Activated T-cell treated with anti-CD3 and anti-CD28 coated beads, Interleukin-2, amount 50 U/mL, for 48 hours (primary cell): ENCODE measurements around the gene DEDD2.

Experiments
- DNase-seq, 2 experiments: peaks; one replicate each; pipeline ENCODE4 v3.0.0-alpha.2; 2020

DEDD2 gene

DNA sequence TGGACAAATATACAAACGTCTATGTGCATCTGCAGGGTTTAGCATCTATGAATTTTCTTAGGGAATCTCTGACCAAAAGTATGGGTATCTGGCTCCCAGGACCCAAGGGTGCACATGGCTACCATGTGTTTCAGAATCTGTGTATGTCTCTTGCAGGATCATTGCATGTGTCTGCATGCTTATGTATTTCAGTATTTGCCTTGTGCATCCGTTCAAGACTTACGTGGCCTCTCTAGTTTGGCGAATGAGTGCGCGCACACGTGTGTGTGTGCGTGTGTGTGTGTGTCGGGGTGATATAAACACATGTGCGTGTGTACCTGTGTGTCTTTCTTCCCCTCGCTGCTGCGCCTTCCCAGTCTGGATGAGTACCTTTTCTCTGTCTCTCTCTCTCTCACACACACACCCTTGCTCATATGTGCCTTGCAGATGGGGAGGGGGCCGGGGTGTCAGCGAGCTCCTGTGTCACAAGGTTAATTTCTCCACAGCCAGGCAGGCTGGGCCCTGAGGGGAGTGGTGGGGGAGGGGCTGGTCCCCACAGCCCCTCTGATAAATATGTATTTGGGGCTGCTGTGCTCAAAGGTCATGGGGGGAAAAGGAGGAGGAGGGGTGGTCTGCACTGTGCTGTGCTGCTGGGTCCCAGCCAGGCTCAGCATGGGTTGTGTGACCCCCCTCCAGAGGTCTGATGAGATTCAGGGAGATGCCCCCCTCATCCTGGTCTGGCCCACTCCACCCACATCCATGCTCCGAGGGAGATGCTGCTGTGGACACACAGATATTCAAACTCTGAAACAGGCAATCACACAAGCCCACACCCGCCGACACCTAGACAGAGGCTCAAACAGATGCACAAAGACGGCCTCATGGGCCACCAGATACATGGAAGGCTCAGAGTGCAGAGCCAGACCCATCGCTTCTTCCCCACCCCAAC lies 47.7 kb downstream of the DEDD2 start:
- no peak for DNase-seq

GRCh38 chr19:42168206-42168605 lies 49.3 kb downstream of the DEDD2 start:
- DNase-seq = no peak

- no peak for DNase-seq
Measured at GRCh38 chr19:42166316-42166715, 51.2 kb downstream of the DEDD2 start.

GRCh38 chr19:42165146-42165545 lies 52.3 kb downstream of the DEDD2 start:
- no peak for DNase-seq

- no peak for DNase-seq
Measured at GRCh38 chr19:42161616-42162263, 55.7 kb downstream of the DEDD2 start.

GRCh38 chr19:42159942-42160341 lies 57.5 kb downstream of the DEDD2 start:
- no peak for DNase-seq

- no peak for DNase-seq
Measured at GRCh38 chr19:42158926-42159325, 58.6 kb downstream of the DEDD2 start.

DNA sequence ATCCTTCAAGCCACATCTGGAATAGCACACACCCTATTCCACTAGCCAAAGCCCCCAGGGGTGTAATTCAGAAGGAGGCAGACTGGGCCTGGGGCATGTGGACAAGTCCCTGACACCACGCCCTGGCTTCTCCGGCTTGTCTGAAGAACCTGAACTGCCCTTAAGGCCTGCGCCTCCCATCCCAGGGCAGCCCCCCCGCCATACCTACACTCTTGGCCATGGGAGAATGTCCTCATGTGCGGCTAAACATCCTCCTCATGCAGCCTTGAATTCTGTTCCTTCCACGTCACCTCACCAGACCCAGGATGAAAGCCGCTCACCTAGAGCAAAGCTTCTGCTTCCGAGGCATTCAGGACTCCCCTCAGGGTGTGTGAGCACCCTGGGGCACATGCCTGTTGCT lies 60.9 kb downstream of the DEDD2 start:
- no peak for DNase-seq

- no peak for DNase-seq
Measured at GRCh38 chr19:42155796-42156195, 61.7 kb downstream of the DEDD2 start.

DNA sequence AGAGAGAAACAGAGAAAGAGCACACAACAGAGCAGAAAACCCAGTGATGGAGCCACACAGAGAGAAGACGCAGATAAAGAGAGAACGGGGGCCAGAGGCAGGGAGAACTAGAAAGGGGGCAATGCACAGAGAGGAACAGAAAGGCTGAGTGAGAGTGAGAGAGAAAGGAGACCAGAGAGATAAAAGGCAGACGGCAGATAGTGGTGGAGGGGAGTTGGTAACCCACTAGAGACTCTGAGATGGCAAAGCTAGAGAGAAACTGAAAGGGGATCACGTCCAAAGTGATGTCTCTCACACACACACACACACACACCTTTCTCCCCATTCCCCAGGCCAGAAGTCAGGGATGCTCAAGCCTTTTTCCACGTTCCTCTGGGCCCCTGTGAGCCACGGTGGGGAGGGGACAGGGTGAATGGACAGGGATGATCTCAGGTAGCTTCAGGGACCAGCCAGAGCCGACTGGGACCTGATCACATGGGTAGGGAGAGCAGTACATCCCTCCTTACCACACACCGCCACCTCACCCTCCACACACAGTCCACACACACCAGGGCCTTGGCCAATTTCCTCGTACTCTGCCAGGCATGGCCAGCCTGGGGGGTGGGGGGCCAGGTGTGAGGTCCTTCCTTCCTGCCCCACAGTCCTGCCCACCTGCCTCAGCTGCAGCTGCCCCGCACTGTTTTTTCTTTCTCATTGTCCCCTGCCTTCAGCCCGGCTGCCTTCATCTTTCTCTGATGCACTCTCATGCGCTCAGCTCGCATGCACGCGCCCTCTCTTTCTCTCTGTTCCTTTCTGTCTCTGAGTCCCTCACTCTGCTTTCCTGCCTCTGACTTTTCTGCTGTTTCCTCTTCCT lies 62.8 kb downstream of the DEDD2 start:
- no peak for DNase-seq

- no peak for DNase-seq
Measured at GRCh38 chr19:42153672-42154433, 63.6 kb downstream of the DEDD2 start.

DNA sequence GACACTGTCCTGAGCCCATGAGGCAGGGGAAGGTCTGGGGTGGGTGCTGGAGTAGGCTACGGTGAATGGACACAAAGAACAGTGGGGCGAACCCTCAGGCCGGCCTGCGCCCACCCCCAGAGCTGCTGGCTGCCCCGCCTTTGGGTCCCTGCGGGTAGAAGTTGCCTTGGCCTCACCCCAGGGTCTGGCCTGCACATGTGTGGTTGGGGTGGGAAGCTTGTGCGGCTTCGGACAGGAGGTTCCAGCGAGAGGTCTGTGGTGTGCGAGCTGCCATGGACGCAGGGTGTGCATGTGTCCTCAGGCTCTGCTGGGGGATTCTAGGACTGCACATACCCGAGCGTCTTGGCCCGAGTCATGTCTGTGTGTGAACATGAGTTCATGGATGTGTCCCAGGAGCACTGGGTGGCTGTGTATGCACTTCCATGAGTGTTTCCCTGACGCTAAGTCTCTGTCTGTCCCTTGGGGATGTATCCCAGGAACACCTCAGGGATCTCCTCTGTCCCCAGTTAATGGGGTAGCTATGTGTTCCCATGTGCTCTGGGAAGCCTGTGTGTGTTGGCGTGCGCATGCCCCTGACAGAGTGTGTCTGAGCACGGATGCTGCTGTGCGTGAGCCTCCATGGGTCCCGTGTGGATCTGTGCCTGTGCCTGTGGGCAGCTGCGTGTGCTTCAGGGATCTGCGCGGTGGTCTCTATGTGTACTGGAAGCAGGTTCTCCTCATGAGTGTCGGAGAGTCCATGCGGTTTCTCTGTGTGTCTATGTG lies 64.4 kb downstream of the DEDD2 start:
- DNase-seq = no peak

GRCh38 chr19:42151782-42152684 lies 65.4 kb downstream of the DEDD2 start:
- DNase-seq = no peak

- no peak for DNase-seq
Measured at GRCh38 chr19:42150911-42151361, 66.5 kb downstream of the DEDD2 start.

- DNase-seq = no peak
Measured at GRCh38 chr19:42150364-42150763, 67.1 kb downstream of the DEDD2 start.

DNA sequence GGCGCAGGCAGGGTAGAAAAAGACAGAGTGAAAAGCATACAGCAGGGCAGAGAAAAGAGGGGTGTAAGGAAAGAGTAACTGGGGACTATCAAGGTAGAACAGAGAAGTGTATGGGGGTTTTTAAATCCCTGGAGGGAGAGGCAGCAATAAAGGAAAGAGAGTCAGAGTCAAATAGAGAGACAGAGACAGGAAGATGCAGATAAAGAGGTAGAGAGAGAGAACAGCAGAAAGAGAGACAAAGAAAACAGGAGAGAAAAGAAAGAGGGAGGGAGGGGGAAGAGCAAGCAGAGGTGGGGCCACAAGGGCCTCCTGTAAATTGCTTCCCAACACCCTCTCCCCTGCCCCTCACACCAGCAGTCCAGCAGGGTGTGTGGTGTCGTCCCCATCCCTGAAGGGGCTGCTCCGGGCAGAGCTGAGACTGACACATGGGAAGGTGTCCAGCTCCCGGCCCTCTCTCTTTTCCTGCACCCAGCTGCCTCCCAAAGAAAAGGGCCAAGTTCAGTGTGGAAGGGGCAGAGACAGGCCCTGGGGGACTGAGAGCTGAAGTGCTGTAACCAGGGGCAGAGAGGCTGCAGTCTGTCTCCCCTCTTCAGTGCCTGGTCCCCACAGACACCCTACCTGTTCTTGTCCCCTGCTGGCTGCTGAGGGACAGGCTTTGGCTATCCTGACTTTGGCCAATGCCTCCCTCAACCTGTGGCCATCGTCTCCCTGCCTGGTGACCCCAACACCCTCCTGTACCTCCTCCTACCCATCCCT lies 67.9 kb downstream of the DEDD2 start:
- DNase-seq = no peak
